ENCODE data around the gene POLR2L.

Gene POLR2L

DNA sequence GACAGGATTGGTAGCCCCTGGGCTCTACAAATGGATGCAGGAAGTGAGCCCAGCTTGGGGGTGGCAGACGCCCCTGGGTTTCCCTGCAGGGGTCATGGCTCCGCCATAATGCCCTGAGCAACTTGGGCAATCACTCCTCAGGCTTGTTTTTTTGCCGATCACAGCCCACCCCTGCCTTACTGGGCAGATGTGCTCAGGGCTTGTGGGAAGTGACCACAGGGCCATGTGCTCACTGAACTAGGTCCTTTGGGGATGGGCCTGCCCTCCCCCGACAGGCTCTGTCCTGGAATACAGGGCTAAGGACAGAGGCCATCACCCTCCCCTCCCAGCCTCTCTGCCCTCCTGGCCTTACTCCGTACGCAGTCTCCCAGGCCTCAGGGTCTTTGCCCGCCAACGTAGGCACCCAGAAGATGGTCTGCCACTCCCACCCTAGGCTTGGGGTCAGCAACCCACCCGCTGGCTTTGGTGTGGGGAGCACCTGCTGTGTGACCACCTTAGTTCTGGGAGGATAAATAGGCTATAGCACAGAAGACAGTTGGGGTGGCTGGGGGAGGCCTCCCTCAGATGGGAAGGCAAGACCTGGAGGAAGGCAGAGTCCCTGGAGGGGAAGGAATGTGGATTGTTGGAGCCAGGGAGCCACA is 28.8 kb downstream of the POLR2L start:
- H3K4me3 ChIP-seq (ENCODE audit: low read depth, low read length) = no peak overlapping the region
- TF ChIP-seq, protein P1, sequence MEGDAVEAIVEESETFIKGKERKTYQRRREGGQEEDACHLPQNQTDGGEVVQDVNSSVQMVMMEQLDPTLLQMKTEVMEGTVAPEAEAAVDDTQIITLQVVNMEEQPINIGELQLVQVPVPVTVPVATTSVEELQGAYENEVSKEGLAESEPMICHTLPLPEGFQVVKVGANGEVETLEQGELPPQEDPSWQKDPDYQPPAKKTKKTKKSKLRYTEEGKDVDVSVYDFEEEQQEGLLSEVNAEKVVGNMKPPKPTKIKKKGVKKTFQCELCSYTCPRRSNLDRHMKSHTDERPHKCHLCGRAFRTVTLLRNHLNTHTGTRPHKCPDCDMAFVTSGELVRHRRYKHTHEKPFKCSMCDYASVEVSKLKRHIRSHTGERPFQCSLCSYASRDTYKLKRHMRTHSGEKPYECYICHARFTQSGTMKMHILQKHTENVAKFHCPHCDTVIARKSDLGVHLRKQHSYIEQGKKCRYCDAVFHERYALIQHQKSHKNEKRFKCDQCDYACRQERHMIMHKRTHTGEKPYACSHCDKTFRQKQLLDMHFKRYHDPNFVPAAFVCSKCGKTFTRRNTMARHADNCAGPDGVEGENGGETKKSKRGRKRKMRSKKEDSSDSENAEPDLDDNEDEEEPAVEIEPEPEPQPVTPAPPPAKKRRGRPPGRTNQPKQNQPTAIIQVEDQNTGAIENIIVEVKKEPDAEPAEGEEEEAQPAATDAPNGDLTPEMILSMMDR (IDR thresholded peaks at IDR 0.05; ENCODE audit: low read depth, low read length) = no peak
- no peak for DNase-seq (ENCODE audit: low read depth, low spot score)
- in situ Hi-C loops (cut with HindIII; ENCODE audit: low sequenced_read_pairs) = no loop called here

DNA sequence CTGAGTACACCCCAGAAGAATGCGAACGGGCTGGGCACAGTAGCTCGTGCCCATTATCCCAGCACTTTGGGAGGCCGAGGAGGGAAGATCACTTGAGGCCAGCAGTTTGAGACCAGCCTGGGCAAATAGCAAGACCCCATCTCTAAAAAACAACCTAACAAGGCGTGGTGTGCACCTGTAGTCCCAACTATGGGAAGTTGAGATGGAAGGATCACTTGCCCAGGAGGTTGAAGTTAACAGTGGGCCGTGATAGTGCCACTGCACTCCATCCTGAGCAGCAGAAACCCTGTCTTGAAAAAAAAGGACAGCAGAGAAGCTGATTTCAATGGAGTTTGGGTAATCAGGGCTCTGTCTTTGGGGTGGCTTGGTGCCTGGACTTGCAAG is 29.3 kb downstream of the POLR2L start:
- DNase-seq (ENCODE audit: low read depth, low spot score) = no peak
- no peak overlapping the region for H3K4me3 ChIP-seq (ENCODE audit: low read depth, low read length)
- TF ChIP-seq, protein P1 (IDR thresholded peaks at IDR 0.05; ENCODE audit: low read depth, low read length) = no peak
- in situ Hi-C loops (cut with HindIII; ENCODE audit: low sequenced_read_pairs) = no loop called here

DNA sequence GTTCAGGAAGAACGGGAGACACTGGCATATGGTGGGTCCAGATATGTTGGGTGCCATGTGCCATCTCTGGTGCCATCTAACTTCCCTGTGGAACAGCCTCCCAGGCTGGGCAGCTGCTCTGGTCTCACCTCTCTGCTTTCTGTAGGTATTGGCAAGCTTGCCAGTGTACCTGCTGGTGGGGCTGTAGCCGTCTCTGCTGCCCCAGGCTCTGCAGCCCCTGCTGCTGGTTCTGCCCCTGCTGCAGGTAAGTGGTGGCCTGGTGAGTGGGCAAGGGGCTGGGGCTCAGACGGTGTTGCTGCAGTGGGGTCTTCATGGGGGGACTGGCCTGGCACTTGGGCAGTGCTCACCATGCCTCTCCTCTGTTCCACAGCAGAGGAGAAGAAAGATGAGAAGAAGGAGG is 29.9 kb downstream of the POLR2L start:
- in situ Hi-C loops (cut with HindIII; ENCODE audit: low sequenced_read_pairs) = no loop called here
- H3K4me3 ChIP-seq (ENCODE audit: low read depth, low read length) = no peak overlapping the region
- TF ChIP-seq, protein P1 (IDR thresholded peaks at IDR 0.05; ENCODE audit: low read depth, low read length) = no peak
- DNase-seq (ENCODE audit: low read depth, low spot score) = no peak

DNA sequence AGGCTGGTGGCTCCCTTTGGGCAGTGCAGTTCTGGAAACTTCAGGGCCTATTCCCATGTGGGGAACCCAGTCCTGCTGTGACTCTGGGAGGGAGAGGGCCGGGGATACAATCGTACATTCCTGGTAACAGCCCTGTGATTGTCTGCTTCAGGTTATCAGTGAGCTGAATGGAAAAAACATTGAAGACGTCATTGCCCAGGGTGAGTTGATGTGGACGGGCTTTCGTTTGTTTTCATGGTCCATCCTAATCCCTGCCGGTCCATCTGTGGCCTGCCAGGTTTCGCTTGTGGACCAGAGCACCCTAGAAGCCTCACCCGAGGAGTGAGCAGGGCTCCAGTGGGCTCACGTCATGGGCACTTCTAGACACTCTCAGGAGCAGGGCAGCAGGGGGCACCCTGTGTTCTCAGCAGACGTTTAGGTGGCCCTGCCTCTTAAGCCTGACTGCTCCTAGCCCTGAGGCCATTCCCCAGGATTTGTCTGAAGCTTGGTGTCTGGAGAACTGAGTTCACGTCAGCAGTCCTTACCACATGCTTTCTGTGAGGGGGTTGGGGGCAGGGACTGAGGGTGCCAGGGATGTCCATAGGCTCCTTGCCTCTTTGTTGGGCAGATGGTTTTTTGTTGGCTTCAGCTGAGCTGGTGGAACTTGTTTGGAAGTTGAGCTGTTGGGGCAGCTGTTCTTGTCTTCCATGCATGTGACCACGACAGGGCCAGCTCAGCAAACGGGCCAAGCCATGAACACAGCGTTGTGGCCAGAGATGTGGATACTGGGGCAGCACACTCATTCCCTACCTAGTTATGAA is 30.7 kb downstream of the POLR2L start:
- TF ChIP-seq, protein P1 (IDR thresholded peaks at IDR 0.05; ENCODE audit: low read depth, low read length) = peak; percentile 15
- DNase-seq (ENCODE audit: low read depth, low spot score) = no peak
- H3K4me3 ChIP-seq (ENCODE audit: low read depth, low read length) = no peak overlapping the region
- in situ Hi-C loops (cut with HindIII; ENCODE audit: low sequenced_read_pairs) = no loop called here

DNA sequence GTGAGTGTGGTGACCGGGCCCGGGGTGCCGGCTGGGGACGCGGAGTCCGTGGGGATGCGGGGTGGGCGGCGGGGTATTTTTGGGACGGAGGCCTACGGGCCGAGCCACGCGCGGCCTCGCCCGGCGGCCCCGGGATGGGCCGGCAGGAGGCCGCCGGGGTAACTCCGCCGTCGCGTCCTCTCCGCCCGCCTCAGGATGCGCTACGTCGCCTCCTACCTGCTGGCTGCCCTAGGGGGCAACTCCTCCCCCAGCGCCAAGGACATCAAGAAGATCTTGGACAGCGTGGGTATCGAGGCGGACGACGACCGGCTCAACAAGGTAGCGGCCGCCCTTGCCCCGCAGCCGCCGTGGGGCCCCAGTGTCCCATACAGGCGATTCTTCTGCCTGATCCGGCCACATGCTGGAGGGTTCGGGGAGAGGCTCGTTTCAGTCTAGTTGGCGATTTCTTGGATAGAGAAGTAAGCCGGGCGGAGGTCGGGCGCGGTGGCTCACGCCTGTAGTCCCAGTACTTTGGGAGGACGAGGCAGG is 32.2 kb downstream of the POLR2L start:
- peak overlapping the region; percentile 90 for H3K4me3 ChIP-seq (ENCODE audit: low read depth, low read length)
- in situ Hi-C loops (cut with HindIII; ENCODE audit: low sequenced_read_pairs) = no loop called here
- DNase-seq (ENCODE audit: low read depth, low spot score) = no peak
- TF ChIP-seq, protein P1 (IDR thresholded peaks at IDR 0.05; ENCODE audit: low read depth, low read length) = no peak

DNA sequence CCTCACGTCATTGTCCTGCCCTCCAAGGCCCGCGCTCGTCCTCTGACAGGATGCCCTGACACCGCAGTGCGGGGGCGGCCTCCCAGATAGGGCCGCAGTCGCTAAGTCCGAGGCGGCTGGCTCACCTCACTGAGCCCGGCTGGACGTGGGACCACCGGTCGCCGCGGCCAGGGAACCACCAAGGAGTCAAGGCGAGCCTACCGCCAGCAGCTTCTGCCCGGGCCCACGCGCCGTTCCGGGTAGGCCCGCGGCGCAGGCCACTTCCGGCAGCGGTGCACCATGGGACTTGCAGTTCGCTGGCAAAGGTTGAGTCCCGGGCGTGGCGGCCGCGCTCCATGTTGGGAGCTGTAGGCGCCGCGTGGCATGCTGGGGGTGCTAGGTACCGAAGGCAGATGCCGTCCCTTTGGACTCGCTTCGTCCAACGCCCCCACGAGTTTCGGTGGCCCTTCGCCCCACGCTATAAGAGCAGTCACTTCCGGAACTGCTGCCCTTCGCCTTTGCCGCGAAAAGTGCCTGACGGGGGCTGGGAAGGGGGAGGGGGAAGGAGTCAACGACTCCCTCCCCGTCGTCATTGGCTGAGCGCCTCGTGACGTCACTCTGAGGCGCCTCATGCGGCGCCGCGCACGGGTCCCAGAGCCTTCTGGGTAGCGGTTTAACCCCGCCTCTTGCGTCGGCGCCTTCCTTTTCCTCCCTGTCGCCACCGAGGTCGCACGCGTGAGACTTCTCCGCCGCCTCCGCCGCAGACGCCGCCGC is 32.9 kb downstream of the POLR2L start, which contains the start of gene RPLP2:
Gene RPLP2, plus strand, starts transcription at position 681 of the 753 bp plus-strand sequence. CDS start 268 bp downstream, outside the sequence.
- peak within 1 kb of the TSS; percentile 90 for H3K4me3 ChIP-seq (ENCODE audit: low read depth, low read length)
- peak; percentile 98 for DNase-seq (ENCODE audit: low read depth, low spot score)
- TF ChIP-seq, protein P1 (IDR thresholded peaks at IDR 0.05; ENCODE audit: low read depth, low read length) = no peak
- in situ Hi-C loops (cut with HindIII; ENCODE audit: low sequenced_read_pairs) = no loop called here

Data from astrocyte of the spinal cord (primary cell).